Stimulated activated CD4-positive, alpha-beta T cell treated with anti-CD3 and anti-CD28 coated beads, Interleukin-4, amount 100 ng/mL, for 48 hours (primary cell): ENCODE data around the gene PIGT.
A peak's percentile ranks its signal among the peaks of the same experiment; 100 is the strongest.

Experiments used
- DNase-seq, 2 donors: peaks; one replicate each; pipeline ENCODE4 v3.0.0-alpha.2; 2020; ENCODE audit warnings: low read depth in 2 of 2

The PIGT gene

DNA sequence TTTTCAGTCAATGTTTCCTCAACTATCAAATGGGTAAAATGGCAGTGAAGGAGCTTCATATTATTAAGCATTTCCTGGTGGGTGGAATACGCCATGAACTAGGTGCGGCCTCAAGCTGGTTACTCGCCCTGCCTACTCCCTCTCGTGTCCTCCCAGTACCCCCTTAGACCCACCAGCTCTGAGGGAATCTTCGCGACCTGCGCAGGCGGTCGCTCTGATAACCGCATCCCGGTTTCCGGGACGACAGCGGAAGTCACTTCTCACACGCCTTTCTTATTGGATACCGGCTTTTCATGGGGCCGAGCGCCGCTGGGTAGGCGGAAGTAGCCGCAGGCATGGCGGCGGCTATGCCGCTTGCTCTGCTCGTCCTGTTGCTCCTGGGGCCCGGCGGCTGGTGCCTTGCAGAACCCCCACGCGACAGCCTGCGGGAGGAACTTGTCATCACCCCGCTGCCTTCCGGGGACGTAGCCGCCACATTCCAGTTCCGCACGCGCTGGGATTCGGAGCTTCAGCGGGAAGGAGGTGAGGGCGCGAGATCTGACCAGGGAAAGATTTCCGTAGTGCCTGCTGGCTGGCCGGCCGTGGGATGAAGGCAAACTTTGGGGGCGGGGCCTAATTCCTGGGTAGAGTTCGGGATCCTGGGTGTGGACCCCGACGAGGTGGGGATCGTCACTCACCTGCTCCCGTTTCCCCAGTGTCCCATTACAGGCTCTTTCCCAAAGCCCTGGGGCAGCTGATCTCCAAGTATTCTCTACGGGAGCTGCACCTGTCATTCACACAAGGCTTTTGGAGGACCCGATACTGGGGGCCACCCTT is at the start of gene PIGT:
Gene PIGT, plus strand, starts transcription at position 320 of the 816 bp plus-strand sequence. Its CDS starts 16 bp downstream, at position 336.
- DNase-seq, result peak; percentile 73 to 83

- DNase-seq, result no peak
Observed at GRCh38 chr20:45366192-45366591, 49.7 kb upstream of the PIGT start.

DNA sequence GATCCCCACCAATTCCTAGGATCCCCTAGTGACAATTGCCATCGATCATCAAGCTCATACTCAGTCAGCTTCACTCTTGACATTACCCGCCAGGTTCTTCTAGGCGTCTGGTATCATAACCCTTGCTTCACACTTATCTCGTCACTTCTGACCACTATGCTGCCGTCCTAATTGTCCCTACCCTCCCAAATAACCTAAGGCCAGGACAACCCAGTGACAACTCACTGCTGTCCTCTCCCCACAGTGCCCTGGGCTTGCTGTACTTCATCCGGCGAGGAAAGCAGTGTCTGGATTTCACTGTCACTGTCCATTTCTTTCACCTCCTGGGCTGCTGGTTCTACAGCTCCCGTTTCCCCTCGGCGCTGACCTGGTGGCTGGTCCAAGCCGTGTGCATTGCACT is 49.3 kb upstream of the PIGT start:
- no peak for DNase-seq

DNA sequence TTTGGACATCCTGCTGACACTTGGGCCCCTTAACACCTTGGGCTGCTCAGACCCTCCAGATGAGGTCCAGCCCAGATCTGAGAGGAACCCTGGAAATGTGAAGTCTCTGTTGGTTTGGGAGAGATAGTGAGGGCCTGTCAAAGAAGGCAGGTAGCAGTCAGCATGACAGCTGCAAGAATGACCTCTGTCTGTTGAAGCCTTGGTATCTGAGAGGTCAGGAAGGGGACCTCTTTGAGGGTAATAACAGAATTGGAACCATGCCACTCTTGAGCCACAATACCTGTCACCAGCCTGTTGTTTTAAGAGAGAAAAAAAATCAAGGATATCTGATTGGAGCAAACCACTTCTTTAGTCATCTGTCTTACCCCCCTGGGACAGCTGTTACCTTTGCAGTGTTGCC is 48.8 kb upstream of the PIGT start:
- no peak for DNase-seq

DNA sequence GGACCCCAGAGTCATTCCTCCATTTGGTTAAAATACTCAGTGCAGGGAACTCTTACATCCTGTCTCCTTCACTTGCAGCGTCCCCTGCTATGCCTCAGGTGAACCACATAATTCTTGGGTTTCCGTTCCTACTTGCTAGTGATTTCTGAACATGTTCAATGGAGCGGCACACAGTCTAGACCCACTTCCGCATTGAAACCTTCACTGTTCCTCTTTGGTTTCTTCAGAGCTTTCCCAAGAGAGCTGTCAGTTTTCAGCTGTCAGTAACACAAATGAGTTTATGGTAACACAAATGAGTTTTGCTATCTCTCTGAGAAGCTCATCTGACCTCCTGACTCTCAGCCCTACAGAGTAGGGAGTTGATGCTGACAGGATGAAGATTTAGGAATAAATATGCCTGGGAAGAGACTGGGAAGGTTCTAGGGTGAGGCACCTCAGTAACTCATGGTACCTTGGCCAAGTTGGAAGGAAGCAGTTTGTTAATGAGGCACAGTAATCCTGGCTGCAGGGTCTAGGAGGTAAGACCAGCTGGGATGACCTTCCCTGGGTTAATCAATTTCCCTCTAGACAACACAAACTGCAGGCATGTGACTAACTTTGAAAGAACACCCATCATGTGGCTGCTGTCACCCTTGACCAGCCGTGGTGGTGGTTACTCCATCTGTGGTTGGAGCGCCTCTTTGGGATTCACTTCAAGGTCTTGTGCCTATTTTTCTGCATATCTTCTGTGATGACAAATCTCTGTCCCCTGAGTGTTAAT is 47.5 kb upstream of the PIGT start:
- peak in 1 of 2 donors; percentile 19 for DNase-seq

GRCh38 chr20:45370571-45371160 is 45.3 kb upstream of the PIGT start:
- DNase-seq, result no peak

DNA sequence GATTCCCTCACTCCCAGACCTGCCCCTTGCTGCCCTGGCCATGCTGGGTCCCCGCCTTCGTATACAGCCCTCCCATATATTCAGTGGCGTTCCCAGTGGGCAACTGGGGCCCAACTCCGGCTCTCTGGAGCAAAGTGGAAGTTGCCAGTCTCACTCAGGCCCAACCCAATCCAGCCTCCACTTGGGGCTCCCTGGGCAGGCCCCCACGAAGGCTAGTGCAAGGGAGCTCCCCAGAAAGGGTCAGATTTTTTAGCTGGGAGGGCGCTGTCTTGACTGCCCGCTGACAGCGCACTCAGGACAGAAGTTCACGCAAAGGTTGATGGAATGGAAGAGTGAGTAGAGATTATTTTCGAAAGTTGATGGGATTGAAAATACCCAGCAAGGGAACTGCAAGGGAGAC is 43.7 kb upstream of the PIGT start:
- DNase-seq, result no peak

- DNase-seq, result no peak
Observed at GRCh38 chr20:45372646-45373352, 43.1 kb upstream of the PIGT start.

DNA sequence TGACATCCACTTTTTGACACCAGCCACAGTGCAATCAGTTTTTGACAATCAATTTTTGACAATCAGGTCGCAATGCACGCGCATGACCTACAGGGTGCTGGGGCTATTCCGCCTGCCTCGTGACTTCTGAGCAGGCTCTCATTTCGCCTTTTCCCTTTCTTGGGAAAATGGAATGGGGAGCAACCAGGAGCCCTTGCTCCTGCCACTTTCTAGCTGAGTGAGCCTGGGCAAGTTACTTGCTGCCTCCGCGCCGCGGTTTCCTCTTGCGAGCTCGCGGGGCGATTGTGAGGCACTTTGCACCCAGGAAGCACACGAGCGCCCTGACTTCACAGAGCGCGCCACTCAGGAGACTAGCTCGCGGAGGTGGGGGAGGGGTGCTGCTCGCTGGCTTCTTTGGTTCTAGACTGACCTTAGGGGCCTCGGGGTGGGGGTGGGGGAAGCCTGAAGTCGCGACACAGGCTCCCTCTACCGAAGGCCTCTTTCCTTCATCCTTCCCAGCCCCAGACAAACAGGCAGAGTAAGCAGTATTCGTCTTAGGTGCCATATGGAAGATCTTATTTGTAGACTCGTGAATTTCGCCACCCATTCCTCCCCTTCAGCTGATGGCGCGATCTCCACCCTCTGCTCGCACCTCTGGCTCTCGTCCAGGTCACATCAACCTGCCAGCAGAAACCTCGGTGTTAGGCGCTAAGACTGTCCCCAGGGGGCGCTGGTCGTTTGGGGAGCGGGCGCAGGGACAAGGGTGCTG is 42.4 kb upstream of the PIGT start:
- peak; percentile 89 to 94 for DNase-seq

DNA sequence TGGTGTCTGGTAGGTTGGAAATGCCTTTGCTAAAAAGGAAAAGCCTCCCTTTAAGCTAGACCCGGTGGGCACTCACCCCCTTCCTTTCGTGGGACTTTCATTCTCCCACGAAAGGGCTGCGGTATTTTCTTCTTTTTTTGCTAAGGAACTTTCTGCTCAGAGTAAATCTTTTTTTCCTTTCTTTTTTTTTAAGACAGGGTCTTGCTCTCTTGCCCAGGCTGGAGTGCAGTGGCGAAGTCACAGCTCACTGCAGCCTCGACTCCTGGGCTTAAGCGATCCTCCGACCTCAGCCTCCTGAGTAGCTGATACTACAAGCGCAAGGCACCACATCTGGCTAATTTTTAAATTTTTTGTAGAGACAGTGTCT is 41.9 kb upstream of the PIGT start:
- no peak for DNase-seq

- DNase-seq, result no peak
Observed at GRCh38 chr20:45374966-45375365, 41.0 kb upstream of the PIGT start.

- no peak for DNase-seq
Observed at GRCh38 chr20:45377269-45377668, 38.7 kb upstream of the PIGT start.

DNA sequence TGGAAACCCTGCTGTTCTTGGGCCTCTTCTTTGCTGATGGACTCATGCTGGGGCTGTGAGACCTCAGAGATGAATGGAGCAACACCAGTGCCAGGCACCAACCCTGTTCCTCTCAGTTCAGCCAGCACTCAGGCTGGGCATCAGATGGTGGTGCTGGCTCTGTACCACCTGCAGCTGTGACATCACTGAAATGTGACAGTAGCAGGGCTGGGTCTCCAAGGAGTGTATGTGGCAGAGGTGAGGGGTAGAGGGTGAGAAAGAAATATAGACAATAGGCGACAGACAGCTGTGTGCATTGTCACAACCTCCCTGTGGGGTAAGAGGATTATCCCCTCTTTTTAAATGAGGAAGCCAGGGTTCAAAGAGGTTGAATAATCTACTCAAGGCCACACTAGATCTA is 37.8 kb upstream of the PIGT start, which contains the start of gene TP53TG5:
Gene TP53TG5, minus strand, starts transcription at position 135 of the 400 bp plus-strand sequence. Its CDS starts 89 bp downstream, at position 46.
- DNase-seq, result no peak

DNA sequence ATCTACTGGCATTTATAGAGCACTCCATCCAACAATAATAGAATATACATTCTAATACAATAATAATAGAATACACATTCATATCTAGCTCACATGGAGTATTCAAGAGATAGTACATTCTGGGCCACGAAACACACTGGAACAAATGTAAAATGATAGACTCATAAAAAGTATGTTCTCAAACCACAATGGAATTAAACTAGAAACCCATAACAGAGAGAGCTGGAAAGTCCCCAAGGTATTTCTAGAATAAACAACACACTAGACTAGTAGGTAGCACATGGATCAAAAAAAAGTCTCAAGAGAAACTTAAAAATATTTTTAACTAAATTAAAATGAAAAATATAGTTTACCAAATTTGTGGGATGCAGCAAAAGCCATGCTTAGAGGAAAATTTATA is 28.7 kb upstream of the PIGT start:
- no peak for DNase-seq

GRCh38 chr20:45390931-45391330 is 25.0 kb upstream of the PIGT start:
- no peak for DNase-seq

DNA sequence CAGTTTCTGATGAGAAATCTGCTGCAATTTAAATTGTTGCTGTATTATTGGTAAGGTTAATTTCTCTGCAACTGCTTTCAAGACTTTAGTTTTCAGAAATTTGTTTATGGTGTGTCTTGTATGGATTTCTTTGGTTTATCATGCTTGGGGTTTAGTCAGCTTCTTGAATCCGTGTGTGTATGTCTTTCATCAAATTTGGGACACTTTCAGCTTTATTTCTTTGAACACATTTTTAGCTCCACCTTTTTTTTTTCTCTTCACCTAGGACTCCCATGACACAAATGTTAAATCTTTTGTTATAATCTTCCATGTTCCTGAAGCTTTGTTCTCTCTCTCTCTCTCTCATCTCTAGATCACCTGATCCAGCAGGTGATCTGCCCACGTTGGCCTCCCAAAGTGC is 24.4 kb upstream of the PIGT start:
- no peak for DNase-seq

- DNase-seq, result no peak
Observed at GRCh38 chr20:45392733-45393132, 23.2 kb upstream of the PIGT start.

GRCh38 chr20:45394221-45395113 is 21.5 kb upstream of the PIGT start:
- DNase-seq, result no peak

GRCh38 chr20:45395114-45395415 is 20.9 kb upstream of the PIGT start:
- no peak for DNase-seq

DNA sequence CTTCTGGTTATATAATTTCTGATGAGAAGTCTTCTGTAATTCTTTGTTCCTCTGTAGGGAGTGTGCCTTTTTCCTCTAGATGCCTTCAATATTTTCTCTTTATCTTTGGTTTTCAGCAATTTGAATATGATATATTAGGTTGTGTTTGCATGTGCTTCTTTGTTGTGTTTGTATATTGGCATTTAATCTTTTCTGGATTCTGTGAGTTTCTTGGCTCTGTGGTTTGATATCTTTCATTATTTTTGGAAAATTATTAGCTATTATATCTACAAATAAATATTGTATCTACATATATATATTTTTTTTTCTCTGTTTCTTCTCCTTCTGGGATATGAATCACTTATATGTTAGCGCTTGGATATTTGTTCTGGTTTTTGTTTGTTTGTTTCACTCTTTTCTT is 16.9 kb upstream of the PIGT start:
- DNase-seq, result no peak
